HG03432 (cell line): ENCODE results near the gene GAB4.
"Not testable (repeated sequence)": the region's sequence is repeated elsewhere in the genome, so short reads cannot be mapped to it uniquely, and the experiment has no call there.

Experiments
- ATAC-seq: cut with Tn5 transposase; IDR thresholded peaks from one replicate; pipeline ENCODE4 v1.9.1; 2021; ENCODE audit warnings: mild to moderate bottlenecking, moderate library complexity; ENCODE audit not compliant: unreplicated experiment

The GAB4 gene

DNA sequence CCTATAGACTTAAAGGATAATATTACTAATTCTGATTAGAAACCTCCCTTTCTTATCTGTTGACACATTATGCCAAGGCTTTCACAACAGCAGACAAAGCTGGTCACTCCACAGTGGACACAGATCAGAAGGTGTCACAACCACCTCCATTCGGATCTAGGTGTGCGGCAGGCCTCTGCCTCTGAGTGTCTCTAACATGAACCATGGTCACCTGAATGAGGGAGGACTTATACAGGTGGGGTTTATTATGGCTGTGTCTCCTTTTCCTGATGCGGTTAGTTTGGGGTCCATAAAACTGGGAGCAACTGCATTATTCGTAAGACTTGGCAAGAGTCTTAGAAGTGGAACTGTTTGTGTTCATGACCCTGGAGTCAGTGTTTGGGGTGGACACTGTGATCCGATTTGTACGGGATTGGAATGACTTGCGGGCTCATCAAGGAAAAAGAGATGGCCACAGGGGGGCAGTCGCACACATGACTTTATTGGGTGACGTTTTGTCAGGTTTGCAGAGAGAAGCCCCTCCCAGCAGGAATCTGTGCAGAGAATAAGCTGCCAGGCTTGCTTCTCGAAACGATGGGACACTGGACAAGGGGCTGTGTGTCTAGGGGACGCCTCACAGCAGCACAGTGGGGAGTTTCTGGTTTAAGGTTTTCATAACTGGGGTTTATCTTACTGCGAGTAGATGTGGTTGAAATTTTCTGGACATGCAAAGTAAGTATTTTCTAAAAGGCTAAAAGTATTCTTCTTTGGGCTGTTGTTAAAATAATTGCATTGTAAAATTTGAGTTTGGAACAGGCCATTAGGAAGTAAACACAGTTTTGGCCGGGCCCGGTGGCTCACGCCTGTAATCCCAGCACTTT is 90.6 kb downstream of the GAB4 start:
- ATAC-seq: peak; percentile 52

DNA sequence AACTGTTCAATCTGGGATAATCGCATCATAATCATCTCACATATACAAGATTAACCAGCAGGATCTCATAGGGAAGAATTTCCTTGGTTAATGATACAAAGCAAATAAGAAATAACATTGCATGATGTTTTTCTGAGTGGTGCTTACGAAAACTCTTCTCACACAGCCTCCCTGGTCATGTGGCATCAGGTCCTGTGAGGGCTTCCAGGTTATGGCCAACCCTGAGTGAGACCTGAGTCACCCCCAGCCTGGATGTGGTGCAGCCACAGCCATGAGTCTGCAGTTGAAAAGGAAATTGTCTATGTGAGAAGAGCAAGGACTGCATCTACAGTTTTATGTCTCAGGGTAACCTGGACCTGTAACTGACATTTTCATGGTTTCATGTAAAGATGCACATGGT is 92.3 kb downstream of the GAB4 start:
- ATAC-seq: no peak

DNA sequence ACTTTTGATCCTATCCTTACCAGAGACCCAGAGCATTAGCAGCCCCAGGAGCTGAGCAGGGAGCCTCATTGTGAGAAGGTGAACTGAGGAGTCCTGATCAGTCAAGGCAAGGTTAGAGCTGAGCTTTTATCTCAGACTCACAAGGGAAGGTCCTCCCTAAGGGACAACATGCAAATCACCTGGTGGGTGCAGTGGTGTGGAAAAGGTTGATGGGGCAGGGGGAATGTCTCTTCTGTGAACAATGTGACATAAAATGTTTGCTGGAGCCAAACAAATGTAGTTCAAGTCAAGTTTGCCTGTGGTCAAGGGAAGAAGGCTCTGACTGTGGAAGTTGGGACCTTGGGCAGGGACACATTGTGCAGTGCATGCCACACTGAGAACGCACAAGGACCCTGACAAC is 93.1 kb downstream of the GAB4 start:
- ATAC-seq: not testable (repeated sequence)

DNA sequence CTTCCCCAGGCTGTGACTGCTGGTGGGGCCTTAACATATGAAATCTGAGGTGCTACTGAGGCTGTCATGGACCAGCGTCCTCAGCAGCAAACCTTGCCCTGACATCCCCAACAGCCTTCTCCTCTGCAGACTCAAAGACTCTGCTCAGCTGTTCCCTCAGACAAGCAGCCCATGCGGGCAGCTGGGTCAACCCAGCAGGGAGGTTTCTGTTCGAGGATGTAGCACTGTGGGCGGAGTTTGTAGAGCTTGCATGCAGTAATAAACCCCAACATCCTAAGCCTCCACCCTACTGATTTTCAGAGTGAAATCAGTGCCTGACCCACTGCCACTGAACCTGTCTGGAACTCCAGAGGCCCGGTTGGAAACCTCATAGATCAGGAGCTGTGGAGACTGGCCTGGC is 94.0 kb downstream of the GAB4 start:
- no peak for ATAC-seq

DNA sequence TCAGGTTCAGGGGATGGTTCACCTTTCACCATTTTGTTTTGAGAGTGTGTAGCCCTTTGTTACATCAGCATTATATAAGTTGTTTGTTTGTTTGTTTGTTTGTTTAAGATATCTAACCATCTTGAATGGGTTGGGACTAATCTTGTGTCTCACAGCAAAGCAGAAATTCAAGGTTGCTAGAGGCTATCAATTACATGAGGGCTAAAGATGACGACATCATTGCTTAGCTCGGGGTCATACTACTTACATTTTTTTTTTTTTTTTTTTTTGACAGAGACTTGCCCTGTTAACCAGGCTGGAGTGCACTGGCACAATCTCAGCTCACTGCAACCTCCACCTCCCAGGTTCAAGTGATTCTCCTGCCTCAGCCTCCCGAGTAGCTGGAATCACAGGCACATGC is 95.7 kb downstream of the GAB4 start:
- no peak for ATAC-seq
